ENCODE measurements around the gene MICU1. TPM values are rescaled to one million over a fixed set of nuclear protein-coding genes. Genes with fewer than 3 reads are reported as not detected.

Gene MICU1
- total and polyA plus RNA-seq, 10 of the 15 experiments (the other 5 are each of a cell fraction or from before 2014, with no cell fraction given), result 18.2 to 36.4 (median 22.2) TPM

DNA sequence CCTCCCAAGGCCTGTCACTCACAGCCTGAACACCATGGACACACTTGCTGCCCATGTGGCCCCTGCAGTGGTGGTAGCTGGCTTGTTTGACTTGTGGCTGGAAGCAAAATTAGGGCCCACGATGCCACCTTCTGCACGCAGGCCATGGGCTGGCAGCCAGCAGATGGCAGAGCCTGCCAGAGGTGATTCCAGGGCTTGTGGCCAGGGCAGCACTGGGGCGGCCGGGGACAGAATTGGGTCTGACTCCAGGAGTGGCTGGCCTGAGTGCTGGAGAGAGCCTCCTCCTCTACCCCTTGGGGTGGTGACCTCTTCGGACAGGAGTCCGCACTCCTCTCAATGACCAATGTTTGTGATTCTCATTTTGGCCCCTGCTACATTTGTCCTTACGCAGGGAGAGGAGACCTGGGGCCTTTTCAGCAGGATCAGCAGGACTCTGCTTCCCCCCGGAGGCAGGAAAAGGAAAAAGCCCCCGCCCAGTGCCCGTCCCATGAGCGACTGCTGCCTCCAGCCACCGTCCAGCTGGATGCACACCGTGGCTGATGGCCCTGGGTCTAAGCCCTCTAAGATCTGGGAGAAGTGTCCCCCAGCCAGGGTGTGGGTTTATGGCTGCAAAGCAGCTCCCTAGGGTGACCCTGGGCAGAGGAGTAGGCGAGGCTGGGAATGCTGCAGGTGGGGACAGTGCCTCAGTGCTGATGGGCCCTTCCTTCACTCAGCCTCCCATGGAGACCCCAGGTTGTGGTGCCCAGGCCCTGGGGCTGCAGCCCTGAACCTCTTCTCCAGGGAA lies 297.6 kb downstream of the MICU1 start (continued):
- TF ChIP-seq, protein P1, sequence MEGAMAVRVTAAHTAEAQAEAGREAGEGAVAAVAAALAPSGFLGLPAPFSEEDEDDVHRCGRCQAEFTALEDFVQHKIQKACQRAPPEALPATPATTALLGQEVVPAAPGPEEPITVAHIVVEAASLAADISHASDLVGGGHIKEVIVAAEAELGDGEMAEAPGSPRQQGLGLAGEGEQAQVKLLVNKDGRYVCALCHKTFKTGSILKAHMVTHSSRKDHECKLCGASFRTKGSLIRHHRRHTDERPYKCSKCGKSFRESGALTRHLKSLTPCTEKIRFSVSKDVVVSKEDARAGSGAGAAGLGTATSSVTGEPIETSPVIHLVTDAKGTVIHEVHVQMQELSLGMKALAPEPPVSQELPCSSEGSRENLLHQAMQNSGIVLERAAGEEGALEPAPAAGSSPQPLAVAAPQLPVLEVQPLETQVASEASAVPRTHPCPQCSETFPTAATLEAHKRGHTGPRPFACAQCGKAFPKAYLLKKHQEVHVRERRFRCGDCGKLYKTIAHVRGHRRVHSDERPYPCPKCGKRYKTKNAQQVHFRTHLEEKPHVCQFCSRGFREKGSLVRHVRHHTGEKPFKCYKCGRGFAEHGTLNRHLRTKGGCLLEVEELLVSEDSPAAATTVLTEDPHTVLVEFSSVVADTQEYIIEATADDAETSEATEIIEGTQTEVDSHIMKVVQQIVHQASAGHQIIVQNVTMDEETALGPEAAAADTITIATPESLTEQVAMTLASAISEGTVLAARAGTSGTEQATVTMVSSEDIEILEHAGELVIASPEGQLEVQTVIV (IDR thresholded peaks at IDR 0.05; ENCODE audit: borderline replicate concordance, partially characterized antibody), result no peak
- TF ChIP-seq TCF12 (IDR thresholded peaks at IDR 0.05; ENCODE audit: low read depth, low read length) (no peak), POLR2AphosphoS2 (IDR thresholded peaks at IDR 0.05; ENCODE audit: low read depth, low read length) (no peak), RAD51 (IDR thresholded peaks at IDR 0.05) (no peak), SREBF1 (IDR thresholded peaks at IDR 0.05; ENCODE audit: low read length) (no peak), SMC3 (IDR thresholded peaks at IDR 0.05; ENCODE audit: borderline replicate concordance, low read length) (peak; percentile 63), HDAC6 (IDR thresholded peaks at IDR 0.05; ENCODE audit: unreplicated experiment) (no peak), MXI1 (IDR thresholded peaks at IDR 0.05; ENCODE audit: low read depth, low read length) (no peak), EGR1 (IDR thresholded peaks at IDR 0.05; ENCODE audit: borderline replicate concordance in 1 of 2, low read depth in 2 of 2, low read length in 2 of 2) (no peak), POU2F2 (IDR thresholded peaks at IDR 0.05; ENCODE audit: borderline replicate concordance, low read depth, low read length) (no peak)
- TF ChIP-seq, protein P2, sequence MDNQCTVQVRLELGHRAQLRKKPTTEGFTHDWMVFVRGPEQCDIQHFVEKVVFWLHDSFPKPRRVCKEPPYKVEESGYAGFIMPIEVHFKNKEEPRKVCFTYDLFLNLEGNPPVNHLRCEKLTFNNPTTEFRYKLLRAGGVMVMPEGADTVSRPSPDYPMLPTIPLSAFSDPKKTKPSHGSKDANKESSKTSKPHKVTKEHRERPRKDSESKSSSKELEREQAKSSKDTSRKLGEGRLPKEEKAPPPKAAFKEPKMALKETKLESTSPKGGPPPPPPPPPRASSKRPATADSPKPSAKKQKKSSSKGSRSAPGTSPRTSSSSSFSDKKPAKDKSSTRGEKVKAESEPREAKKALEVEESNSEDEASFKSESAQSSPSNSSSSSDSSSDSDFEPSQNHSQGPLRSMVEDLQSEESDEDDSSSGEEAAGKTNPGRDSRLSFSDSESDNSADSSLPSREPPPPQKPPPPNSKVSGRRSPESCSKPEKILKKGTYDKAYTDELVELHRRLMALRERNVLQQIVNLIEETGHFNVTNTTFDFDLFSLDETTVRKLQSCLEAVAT (IDR thresholded peaks at IDR 0.05), result peak; percentile 75
- TF ChIP-seq, protein P3, sequence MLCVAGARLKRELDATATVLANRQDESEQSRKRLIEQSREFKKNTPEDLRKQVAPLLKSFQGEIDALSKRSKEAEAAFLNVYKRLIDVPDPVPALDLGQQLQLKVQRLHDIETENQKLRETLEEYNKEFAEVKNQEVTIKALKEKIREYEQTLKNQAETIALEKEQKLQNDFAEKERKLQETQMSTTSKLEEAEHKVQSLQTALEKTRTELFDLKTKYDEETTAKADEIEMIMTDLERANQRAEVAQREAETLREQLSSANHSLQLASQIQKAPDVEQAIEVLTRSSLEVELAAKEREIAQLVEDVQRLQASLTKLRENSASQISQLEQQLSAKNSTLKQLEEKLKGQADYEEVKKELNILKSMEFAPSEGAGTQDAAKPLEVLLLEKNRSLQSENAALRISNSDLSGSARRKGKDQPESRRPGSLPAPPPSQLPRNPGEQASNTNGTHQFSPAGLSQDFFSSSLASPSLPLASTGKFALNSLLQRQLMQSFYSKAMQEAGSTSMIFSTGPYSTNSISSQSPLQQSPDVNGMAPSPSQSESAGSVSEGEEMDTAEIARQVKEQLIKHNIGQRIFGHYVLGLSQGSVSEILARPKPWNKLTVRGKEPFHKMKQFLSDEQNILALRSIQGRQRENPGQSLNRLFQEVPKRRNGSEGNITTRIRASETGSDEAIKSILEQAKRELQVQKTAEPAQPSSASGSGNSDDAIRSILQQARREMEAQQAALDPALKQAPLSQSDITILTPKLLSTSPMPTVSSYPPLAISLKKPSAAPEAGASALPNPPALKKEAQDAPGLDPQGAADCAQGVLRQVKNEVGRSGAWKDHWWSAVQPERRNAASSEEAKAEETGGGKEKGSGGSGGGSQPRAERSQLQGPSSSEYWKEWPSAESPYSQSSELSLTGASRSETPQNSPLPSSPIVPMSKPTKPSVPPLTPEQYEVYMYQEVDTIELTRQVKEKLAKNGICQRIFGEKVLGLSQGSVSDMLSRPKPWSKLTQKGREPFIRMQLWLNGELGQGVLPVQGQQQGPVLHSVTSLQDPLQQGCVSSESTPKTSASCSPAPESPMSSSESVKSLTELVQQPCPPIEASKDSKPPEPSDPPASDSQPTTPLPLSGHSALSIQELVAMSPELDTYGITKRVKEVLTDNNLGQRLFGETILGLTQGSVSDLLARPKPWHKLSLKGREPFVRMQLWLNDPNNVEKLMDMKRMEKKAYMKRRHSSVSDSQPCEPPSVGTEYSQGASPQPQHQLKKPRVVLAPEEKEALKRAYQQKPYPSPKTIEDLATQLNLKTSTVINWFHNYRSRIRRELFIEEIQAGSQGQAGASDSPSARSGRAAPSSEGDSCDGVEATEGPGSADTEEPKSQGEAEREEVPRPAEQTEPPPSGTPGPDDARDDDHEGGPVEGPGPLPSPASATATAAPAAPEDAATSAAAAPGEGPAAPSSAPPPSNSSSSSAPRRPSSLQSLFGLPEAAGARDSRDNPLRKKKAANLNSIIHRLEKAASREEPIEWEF (IDR thresholded peaks at IDR 0.05; ENCODE audit: insufficient replicate concordance, low read depth, low read length), result no peak
- TF ChIP-seq, protein P4, sequence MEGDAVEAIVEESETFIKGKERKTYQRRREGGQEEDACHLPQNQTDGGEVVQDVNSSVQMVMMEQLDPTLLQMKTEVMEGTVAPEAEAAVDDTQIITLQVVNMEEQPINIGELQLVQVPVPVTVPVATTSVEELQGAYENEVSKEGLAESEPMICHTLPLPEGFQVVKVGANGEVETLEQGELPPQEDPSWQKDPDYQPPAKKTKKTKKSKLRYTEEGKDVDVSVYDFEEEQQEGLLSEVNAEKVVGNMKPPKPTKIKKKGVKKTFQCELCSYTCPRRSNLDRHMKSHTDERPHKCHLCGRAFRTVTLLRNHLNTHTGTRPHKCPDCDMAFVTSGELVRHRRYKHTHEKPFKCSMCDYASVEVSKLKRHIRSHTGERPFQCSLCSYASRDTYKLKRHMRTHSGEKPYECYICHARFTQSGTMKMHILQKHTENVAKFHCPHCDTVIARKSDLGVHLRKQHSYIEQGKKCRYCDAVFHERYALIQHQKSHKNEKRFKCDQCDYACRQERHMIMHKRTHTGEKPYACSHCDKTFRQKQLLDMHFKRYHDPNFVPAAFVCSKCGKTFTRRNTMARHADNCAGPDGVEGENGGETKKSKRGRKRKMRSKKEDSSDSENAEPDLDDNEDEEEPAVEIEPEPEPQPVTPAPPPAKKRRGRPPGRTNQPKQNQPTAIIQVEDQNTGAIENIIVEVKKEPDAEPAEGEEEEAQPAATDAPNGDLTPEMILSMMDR (IDR thresholded peaks at IDR 0.05 in 2 of 3, conservative IDR thresholded peaks at IDR 0.05 in 1 of 3; ENCODE audit: control insufficient read depth in 2 of 3, extremely low read depth in 1 of 3, insufficient read depth in 1 of 3, low read depth in 3 of 3, low read length in 3 of 3), result peak; percentile 11 to 54 (median 41); a peak in 4 of 6 replicates
- TF ChIP-seq, protein P5, sequence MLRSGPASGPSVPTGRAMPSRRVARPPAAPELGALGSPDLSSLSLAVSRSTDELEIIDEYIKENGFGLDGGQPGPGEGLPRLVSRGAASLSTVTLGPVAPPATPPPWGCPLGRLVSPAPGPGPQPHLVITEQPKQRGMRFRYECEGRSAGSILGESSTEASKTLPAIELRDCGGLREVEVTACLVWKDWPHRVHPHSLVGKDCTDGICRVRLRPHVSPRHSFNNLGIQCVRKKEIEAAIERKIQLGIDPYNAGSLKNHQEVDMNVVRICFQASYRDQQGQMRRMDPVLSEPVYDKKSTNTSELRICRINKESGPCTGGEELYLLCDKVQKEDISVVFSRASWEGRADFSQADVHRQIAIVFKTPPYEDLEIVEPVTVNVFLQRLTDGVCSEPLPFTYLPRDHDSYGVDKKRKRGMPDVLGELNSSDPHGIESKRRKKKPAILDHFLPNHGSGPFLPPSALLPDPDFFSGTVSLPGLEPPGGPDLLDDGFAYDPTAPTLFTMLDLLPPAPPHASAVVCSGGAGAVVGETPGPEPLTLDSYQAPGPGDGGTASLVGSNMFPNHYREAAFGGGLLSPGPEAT (IDR thresholded peaks at IDR 0.05; ENCODE audit: low read depth), result no peak

Measured in GM12878 (cell line).